ENCODE measurements around the gene AOPEP. TPM values are rescaled to one million over a fixed set of nuclear protein-coding genes. Genes with fewer than 3 reads are reported as not detected.
A peak's percentile ranks its signal among the peaks of the same experiment; 100 is the strongest.

The AOPEP gene
- total and polyA plus RNA-seq, 11 donors = 105 to 310 (median 185) TPM

DNA sequence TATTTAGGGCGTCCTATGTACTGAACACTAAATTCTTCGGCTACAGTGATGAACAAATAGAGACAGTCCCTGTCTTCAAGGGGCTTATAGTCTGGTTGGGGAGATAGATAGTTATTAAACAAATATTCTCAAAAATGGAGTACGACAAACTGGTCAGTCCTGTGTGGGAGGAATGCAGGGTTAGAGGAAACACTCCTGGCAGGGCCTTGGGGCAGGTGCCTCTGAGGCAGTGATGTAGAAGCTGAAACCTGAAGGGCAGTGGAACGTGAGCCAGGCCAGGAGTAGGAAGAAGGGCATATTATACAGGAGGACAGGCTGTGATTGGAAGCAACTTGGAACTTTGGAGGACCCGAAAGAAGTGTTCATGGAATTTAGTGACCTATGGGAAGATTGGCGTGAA is 133.4 kb downstream of the AOPEP start:
- 96 to 98% (median 98%) methylated on average over 6 of the region's 6 CpGs for WGBS, 4 donors
- Histone ChIP-seq H3K27me3 (no peaks in the 10 kb centered on the region), H3K9me3 (peaks cover 0 to 8% (median 0%) of the 10 kb centered on the region in 12 donors), H3K4me3 (no peak overlapping the region), H3K36me3 (no peaks in the 10 kb centered on the region), H3K27ac (no peak overlapping the region), H3K4me1 (peaks cover 0 to 31% (median 10%) of the 10 kb centered on the region in 12 donors)
- ATAC-seq (no peak), DNase-seq (no peak)
- intact Hi-C loops (cut with DNase I) = loop anchor here in 6 of 10 donors (5.0 to 10.0 kb wide), 7 partner anchors 33 to 65 kb away; no protein-coding TSS in a partner anchor
- TF ChIP-seq, protein P1, sequence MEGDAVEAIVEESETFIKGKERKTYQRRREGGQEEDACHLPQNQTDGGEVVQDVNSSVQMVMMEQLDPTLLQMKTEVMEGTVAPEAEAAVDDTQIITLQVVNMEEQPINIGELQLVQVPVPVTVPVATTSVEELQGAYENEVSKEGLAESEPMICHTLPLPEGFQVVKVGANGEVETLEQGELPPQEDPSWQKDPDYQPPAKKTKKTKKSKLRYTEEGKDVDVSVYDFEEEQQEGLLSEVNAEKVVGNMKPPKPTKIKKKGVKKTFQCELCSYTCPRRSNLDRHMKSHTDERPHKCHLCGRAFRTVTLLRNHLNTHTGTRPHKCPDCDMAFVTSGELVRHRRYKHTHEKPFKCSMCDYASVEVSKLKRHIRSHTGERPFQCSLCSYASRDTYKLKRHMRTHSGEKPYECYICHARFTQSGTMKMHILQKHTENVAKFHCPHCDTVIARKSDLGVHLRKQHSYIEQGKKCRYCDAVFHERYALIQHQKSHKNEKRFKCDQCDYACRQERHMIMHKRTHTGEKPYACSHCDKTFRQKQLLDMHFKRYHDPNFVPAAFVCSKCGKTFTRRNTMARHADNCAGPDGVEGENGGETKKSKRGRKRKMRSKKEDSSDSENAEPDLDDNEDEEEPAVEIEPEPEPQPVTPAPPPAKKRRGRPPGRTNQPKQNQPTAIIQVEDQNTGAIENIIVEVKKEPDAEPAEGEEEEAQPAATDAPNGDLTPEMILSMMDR (IDR thresholded peaks at IDR 0.05) = no peak
- no peak for TF ChIP-seq POLR2A (IDR thresholded peaks at IDR 0.05)

DNA sequence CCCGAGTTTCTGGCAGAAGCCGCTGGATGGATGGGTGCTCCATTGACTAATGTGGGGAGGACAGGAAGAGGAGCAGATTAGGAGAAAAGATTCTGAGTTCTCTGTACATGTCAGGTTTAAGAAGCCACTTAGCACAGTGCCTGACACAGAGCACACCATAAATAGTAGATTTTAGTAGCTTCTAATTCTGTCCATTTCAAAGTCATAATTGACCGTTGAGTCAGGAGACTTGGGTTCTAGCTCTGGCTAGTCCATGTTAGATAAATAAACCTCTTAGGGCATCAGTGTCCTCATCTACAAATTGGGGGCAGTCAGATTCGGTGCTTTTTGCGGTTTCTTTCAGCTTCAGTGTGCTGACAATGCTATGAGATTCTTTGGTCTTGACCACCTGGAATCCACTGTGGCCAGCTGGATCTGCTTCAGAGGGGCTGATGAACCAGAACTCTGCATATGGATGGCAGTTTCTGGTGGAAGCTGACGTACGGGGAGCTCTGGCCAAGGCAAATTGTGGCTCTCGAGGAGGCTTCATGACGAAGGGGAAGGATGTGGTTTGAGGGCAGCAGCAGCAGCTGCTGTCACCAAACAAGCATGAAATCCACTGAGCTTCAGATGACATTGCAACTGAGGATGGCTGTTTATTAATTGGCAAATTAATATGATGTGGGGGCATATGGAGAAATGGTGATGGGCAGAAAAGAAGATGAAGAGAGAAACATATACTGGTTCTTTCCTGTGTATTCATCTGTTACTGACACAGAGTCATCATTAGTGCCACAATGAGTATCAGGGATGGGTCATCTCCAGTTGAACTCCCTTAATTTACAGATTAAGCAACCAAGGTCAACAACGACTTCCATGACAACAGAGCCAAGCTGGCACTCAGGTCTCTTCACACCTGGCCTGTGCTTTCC is 134.4 kb downstream of the AOPEP start:
- peaks cover 0 to 8% (median 0%) of the 10 kb centered on the region in 12 donors for H3K9me3 ChIP-seq
- ATAC-seq (peak in 1 of 4 donors; percentile 54), DNase-seq (peak in 2 of 5 donors; percentile 26 to 31)
- H3K4me3 ChIP-seq = no peak overlapping the region
- intact Hi-C loops (cut with DNase I) = loop anchor here in 5 of 10 donors (5.0 to 10.0 kb wide), 6 partner anchors 34 to 64 kb away; no protein-coding TSS in a partner anchor
- WGBS, 4 donors = 83 to 91% (median 87%) methylated on average over 10 of the region's 10 CpGs
- H3K27ac ChIP-seq = peak overlapping the region in 1 of 12 donors; percentile 42
- H3K36me3 ChIP-seq = no peaks in the 10 kb centered on the region
- TF ChIP-seq, protein P1 (IDR thresholded peaks at IDR 0.05) = no peak
- TF ChIP-seq POLR2A (IDR thresholded peaks at IDR 0.05) = no peak
- H3K4me1 ChIP-seq = peaks cover 0 to 42% (median 21%) of the 10 kb centered on the region in 12 donors
- H3K27me3 ChIP-seq = no peaks in the 10 kb centered on the region

DNA sequence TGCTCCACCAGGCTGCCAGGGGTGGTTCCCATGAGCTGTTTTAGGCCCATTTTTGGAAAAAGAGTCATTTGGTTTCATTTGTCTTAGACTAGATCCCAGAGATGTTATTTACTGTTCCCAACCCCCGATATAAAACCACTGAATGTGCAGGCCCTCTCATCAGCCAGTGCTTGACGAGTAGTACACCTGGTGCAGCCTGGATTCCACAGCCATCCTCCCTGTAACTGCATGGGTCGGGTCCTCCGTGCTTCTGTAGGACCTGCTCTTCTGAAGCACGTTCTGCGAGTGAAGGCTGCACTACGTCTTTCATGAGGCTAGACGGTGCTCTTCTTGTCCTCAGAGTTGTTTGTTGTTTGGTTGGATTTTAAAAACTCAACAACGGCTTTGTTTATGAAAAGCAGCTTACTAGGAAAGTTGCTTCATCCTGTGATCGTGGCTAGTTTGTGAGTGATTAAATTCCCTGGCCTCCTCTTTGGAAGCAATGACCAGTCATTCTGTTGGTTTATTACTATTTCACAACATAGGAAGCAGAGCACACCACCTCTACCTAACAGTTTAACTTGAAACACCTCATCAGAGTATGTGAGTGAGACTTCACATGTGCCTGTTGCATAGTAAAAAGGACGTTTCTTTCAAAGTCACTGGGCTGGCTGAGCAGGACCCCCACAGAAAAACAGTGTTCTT is 135.2 kb downstream of the AOPEP start:
- Histone ChIP-seq H3K4me3 (no peak overlapping the region), H3K9me3 (peaks cover 0 to 8% (median 0%) of the 10 kb centered on the region in 12 donors), H3K27ac (peak overlapping the region in 1 of 12 donors; percentile 11), H3K36me3 (no peaks in the 10 kb centered on the region), H3K4me1 (peaks cover 0 to 49% (median 28%) of the 10 kb centered on the region in 12 donors), H3K27me3 (no peaks in the 10 kb centered on the region)
- ATAC-seq (no peak), DNase-seq (no peak)
- no peak for TF ChIP-seq POLR2A (IDR thresholded peaks at IDR 0.05)
- TF ChIP-seq, protein P1 (IDR thresholded peaks at IDR 0.05) = no peak
- WGBS, 4 donors = 90 to 94% (median 93%) methylated on average over 11 of the region's 11 CpGs
- intact Hi-C loops (cut with DNase I) = loop anchor here in 5 of 10 donors (5.0 to 10.0 kb wide), 6 partner anchors 34 to 63 kb away; no protein-coding TSS in a partner anchor

Data from heart left ventricle (tissue), 16 donors.